ENCODE results near the gene HHIPL1.

Gene HHIPL1

DNA sequence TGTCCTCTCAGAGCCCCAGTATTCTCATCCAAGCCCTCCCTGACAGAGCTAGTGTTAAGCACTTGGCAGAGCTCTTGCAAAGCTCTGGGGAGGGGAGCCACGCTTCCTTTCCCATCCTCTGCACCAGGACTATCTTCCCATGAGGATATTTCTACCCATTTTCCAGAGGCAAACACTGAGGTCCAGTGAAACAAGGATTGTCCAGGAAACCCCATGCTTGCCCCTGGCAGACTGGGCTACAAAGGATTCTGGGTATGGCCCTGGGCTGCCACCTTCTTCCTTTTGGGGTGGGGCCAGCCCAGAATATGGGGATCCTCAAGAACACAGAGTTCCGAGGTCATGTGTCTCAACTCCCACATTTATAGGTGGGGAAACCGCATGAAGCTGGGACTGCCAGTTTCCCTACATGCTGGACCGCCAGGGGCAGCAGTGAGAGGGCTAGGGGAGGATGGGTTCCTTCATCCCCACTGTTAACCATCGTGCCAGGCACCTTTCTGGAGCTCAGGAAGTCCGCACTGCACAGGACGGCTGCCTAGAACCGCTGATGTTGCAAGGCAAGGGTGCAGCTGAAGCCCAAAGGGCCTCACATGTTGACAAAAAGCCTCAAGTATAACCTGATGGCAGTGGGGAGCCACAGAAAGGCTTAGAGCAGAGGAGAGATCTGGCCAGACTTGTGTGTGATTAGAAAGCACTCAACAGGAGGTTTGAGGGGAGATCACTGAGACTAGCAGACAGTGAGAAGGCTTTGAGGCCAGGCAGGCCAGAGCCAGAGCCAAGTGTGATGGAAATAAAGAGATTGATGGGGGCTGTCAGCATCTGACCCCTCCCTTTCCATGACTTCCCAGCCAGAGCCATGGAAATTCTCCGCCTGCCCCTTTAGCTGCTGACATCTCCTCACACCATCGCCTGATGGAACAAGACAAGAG lies 35.4 kb upstream of the HHIPL1 start:
- no peak for DNase-seq (ENCODE audit: low read depth in 1 of 2, low spot score in 1 of 2)

GRCh38 chr14:99611646-99612045 lies 33.3 kb upstream of the HHIPL1 start:
- DNase-seq (ENCODE audit: low read depth in 1 of 2, low spot score in 1 of 2) = no peak

GRCh38 chr14:99612071-99612737 lies 32.7 kb upstream of the HHIPL1 start:
- DNase-seq (ENCODE audit: low read depth in 1 of 2, low spot score in 1 of 2) = no peak

DNA sequence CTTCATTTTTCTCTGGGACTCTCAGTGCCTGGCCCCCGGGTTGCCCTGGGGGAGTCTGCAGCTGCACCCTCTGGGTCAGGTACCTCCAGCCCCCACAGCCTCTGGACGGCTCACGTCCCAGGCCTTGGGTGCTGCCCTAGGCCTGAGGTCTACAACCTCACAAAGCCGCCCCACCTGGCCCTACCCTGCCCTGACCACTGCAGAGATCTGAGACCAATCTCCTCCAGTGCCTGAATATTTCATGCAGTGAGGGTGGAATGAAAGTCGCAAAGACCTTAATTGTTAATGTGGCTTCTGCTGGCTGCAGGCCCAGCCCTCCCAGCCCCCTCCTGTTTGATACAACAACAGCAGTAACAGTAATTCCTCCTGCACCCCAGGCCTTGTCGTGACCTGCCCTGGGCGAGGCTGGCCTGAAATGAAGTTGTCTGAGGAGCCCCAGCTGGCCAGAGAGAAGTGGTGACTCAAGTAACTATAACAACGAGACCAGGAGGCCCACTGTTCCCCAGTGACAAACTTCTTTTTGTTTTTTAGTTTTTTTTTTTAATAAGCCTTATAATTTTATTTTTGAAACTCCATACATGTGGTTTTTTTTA lies 32.1 kb upstream of the HHIPL1 start:
- DNase-seq (ENCODE audit: low read depth in 1 of 2, low spot score in 1 of 2) = no peak

- no peak for DNase-seq (ENCODE audit: low read depth in 1 of 2, low spot score in 1 of 2)
Observed at GRCh38 chr14:99615497-99616157, 29.3 kb upstream of the HHIPL1 start.

GRCh38 chr14:99616832-99617800 lies 27.8 kb upstream of the HHIPL1 start:
- DNase-seq (ENCODE audit: low read depth in 1 of 2, low spot score in 1 of 2) = no peak

DNA sequence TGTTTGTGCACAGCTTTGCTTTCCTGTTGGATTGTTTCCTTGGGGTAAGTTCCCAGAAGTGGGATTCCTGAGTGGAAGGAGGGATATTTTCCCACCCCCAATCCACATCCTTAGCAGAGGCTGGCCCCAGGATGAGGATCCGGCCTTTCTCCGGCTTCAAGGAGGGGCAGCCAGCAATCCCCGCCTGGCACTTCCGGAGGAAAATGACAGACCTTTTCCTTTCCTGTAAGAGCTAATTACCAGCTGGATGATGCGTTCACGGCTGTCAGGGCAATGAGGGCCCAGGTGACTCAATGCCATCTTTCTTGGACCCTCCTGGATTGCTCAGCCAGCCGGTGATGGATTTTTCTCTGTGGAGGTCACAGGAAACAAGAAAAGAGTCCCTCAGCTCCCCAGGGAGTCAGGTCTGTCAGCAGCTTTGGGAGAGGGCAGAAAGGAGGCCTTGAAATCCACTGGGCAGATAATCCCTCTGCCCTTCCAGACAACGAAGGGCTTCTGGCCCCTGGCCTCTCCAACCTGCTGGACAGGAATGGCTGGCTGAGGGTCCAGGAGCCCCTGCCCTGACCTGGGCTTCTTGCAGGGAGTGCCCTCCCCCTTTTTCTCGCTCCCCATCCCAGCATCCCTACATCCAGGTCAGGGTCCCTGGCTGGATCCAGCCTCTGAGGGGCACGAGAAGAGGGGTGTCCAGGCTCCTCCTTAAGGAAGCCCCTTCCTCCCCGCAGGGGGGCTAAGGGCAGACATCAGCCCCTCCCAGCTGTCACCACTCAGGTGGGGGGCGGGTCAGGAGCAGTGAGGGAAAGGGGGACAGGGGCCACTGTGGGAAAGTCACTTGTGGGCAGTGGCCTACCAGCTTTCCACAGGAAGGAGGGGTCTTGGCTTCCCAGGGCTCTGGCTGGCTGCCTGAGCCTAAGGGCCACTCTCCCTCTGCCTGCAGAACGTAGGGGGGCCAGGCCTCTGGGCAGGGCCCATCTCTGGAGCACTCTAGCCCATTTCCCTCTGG lies 24.8 kb upstream of the HHIPL1 start:
- no peak for DNase-seq (ENCODE audit: low read depth in 1 of 2, low spot score in 1 of 2)

GRCh38 chr14:99621948-99622347 lies 23.0 kb upstream of the HHIPL1 start:
- no peak for DNase-seq (ENCODE audit: low read depth in 1 of 2, low spot score in 1 of 2)

- DNase-seq (ENCODE audit: low read depth in 1 of 2, low spot score in 1 of 2) = no peak
Observed at GRCh38 chr14:99624024-99624423, 20.9 kb upstream of the HHIPL1 start.

- DNase-seq (ENCODE audit: low read depth in 1 of 2, low spot score in 1 of 2) = no peak
Observed at GRCh38 chr14:99624971-99625370, 20.0 kb upstream of the HHIPL1 start.

DNA sequence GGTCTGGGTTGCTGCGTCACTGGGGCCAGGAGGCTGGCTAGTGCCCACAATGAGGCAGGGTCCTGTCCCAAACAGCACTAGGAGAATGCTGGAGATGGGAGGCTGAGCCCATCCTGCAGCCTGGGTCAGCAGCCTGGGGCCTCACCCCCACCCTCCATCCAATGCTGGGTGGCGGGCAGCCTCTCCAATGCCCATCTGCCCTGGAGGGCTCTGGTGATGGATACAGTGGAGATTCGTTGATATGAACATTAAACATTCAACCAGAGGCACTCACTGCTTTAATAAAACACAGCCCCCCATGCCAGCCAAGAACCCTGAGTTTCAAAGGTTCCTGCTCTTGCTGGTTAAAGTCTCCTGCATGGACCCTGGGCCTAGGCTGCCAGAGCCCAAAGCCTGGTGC lies 19.5 kb upstream of the HHIPL1 start:
- DNase-seq (ENCODE audit: low read depth in 1 of 2, low spot score in 1 of 2) = no peak

DNA sequence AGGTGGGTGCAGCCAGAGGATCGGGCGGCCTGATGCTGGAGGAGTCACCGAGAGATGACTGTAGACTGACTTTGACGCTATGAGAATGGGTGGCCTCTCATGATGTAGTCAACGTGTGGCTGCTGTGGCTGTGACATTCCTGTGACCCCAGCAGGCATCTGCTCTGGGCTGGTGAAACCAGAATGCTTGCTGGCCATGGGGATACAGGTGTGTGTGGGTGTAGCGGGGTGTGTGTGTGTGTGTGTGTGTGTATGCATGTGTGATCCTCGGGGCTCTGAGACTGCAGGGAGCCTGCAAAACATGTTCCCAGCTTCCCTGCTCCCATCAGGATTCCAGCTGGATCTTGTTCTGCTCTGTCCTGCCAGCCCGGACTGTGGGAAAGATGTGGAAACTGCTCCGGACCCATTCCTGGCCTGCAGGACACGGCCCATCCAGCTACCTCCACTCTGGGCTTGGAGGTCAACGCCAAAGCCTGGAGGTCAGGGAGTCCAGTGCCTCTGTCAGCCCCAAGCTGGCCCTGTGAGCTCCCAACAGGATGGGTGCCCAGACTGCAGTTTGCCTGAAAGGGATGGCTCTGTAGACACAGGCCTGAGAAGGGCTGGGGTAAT lies 18.8 kb upstream of the HHIPL1 start:
- no peak for DNase-seq (ENCODE audit: low read depth in 1 of 2, low spot score in 1 of 2)

- no peak for DNase-seq (ENCODE audit: low read depth in 1 of 2, low spot score in 1 of 2)
Observed at GRCh38 chr14:99627100-99627499, 17.8 kb upstream of the HHIPL1 start.

DNA sequence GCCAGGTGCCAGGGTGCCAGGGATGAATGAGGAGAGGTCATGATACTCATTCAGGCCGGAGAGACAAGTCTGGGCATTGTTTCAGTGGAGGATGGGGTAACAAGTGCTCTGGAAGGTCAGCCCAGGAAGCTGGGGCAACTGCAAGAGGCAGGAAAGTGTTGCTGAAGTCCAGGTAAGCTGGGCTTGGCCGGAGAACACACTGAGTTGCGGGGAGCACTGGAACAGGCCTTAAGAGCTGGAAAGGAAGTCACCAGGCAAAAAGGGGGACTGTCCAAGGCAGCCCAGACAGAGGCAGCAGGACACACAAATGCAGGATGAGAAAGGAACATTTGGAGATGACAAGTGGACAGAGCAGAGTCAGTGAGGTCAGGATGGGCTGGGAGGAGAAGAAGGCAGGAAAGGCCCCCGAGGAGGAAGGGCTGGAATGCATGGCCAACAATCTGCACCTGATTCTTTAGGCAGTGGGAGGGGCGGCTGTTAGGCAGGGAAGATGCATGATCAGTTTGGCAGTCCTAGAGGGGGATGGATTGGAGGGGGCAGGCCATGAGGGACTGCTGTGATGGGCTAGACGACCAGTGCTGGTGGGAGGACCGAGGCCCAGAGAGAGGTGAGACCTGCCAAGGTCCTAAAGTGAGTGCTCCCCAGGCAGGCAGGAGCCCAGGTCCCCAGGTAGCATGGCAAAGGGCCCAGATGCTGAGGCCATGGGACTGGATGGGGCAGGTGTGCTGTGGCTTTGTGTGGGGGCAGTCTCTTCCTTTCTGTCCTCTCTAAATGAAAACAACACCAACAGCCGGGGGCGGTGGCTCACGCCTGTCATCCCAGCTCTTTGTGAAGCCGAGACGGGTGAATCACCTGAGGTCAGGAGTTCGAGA lies 17.2 kb upstream of the HHIPL1 start:
- DNase-seq (ENCODE audit: low read depth in 1 of 2, low spot score in 1 of 2) = no peak

DNA sequence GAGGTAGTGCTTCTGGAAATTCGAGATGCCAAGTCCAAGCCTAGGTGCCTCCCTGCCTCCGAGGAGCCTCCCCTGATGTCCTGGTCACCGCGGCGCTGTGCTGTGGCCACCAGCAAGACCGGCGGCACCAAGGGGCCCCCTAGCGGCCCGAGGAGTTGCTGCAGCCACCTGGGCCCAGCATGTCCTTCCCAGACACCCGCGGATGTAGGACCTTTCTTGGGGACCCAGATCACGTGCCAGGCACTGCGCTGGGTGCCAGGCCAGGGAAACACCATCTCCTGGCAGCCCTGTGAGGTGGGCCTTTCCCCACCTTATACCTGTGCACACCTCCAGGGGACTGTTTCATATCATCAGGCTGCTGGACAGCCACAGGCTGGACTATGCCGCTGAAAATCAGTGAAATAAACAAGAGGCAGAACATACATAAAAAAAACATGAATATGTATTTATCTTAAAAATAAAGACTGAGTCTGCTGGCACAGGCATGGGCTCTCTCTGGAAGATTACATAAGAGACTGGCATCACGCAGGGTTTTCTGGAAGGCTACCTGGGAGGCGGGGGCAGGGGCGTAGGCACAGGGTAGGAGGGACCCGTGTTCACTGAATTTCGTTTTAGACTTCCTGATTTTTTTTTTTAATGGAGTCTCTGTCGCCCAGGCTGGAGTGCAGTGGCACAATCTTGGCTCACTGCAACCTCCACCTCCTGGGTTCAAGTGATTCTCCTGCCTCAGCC lies 15.9 kb upstream of the HHIPL1 start:
- DNase-seq (ENCODE audit: low read depth in 1 of 2, low spot score in 1 of 2) = peak; percentile 21 to 37

- no peak for DNase-seq (ENCODE audit: low read depth in 1 of 2, low spot score in 1 of 2)
Observed at GRCh38 chr14:99630202-99630601, 14.7 kb upstream of the HHIPL1 start.

DNA sequence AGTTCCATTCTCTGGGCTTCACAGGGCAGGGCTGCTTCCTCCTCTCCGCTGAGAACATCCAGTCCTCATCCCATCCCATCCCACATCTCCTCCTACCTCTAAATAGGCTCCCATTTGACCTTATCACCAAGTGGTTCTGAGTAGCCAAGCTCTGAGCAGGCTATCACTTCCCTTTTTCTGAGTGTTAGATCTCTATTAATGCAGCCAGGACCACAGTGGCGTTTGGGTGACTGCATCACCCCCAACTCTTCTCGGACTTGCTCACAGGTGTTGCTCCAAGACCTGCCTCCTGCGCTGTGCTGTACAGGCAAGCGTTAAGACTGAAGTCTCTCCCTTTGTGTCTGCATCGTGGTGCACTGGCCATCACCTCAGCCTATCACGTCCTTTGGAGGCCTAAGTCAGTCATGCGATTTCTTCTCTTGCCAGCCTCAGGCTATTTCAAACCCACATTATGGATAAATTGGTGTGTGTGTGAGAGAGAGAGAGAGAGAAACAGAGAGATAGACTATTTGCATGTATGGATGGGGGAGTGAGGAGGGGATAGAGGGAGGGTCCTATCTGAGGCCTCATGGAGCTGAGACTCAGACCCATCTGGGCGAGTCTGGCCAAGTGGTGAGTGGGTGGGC lies 12.4 kb upstream of the HHIPL1 start:
- DNase-seq (ENCODE audit: low read depth in 1 of 2, low spot score in 1 of 2) = no peak
